Osteocyte (in vitro differentiated cells): ENCODE data around the gene CAPNS1. TPM values are rescaled to one million over a fixed set of nuclear protein-coding genes. Genes with fewer than 3 reads are reported as not detected.

Experiments used
- DNase-seq: peaks from one replicate; pipeline ENCODE4 v3.0.0; 2021; ENCODE audit warnings: mixed read lengths; ENCODE audit not compliant: unreplicated experiment; ENCODE audit errors: extremely low spot score
- H3K27ac Mint-ChIP-seq: one replicate; pipeline ENCODE4 v1.8.0; 2021; ENCODE audit warnings: mild to moderate bottlenecking, mixed read lengths; ENCODE audit not compliant: unreplicated experiment
- H3K27me3 Mint-ChIP-seq: one replicate; pipeline ENCODE4 v1.8.0; 2021; ENCODE audit warnings: mixed read lengths; ENCODE audit not compliant: unreplicated experiment
- H3K36me3 Mint-ChIP-seq: one replicate; pipeline ENCODE4 v1.8.0; 2021; ENCODE audit warnings: mixed read lengths; ENCODE audit not compliant: unreplicated experiment
- H3K4me1 Mint-ChIP-seq: one replicate; pipeline ENCODE4 v1.8.0; 2021; ENCODE audit warnings: mixed read lengths; ENCODE audit not compliant: unreplicated experiment
- H3K4me3 Mint-ChIP-seq: one replicate; pipeline ENCODE4 v1.8.0; 2021; ENCODE audit warnings: mild to moderate bottlenecking, moderate library complexity, mixed read lengths; ENCODE audit not compliant: unreplicated experiment
- H3K9me3 Mint-ChIP-seq: one replicate; pipeline ENCODE4 v1.8.0; 2021; ENCODE audit warnings: mixed read lengths; ENCODE audit not compliant: unreplicated experiment
- total RNA-seq: library from RNA; stranded (reverse); gene quantifications from 2 replicates; pipeline ENCODE4 v1.2.1, GENCODE V29; 2021
- TF ChIP-seq, protein P1 (sequence below): fragments of 200-600 bp; sonication (generic); IDR thresholded peaks from 2 replicates; pipeline ENCODE4 v1.5.0; 2021; ENCODE audit warnings: antibody characterized with exemption, mild to moderate bottlenecking, moderate library complexity

CAPNS1 gene
- total RNA-seq, 1 donor from 2014 or later: 789 TPM

DNA sequence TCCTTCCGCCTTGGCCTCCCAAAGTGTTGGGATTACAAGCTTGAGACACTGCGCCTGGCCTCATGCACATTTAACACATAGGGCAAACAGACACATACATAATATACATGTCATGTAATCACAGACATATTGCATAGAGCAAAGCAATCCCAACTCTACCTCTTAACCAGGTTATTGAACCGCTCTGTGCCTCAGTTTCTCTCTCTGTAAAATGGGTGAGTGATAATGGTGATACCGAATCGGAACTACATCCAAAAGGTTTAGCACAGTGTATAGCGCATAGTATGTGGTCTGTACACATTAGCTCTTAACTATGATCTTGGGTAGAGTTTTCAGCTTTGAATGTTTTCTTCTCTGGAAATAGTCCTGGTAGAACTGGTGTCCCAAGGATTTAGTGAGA, 4.8 kb downstream of the CAPNS1 start:
- Mint-ChIP-seq H3K27ac (no peak overlapping the region), H3K4me3 (no peak overlapping the region), H3K4me1 (peaks cover 10% of the 10 kb centered on the region), H3K36me3 (peaks cover 58% of the 10 kb centered on the region), H3K9me3 (no peaks in the 10 kb centered on the region), H3K27me3 (no peaks in the 10 kb centered on the region)
- no peak for DNase-seq
- TF ChIP-seq, protein P1, sequence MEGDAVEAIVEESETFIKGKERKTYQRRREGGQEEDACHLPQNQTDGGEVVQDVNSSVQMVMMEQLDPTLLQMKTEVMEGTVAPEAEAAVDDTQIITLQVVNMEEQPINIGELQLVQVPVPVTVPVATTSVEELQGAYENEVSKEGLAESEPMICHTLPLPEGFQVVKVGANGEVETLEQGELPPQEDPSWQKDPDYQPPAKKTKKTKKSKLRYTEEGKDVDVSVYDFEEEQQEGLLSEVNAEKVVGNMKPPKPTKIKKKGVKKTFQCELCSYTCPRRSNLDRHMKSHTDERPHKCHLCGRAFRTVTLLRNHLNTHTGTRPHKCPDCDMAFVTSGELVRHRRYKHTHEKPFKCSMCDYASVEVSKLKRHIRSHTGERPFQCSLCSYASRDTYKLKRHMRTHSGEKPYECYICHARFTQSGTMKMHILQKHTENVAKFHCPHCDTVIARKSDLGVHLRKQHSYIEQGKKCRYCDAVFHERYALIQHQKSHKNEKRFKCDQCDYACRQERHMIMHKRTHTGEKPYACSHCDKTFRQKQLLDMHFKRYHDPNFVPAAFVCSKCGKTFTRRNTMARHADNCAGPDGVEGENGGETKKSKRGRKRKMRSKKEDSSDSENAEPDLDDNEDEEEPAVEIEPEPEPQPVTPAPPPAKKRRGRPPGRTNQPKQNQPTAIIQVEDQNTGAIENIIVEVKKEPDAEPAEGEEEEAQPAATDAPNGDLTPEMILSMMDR: no peak

DNA sequence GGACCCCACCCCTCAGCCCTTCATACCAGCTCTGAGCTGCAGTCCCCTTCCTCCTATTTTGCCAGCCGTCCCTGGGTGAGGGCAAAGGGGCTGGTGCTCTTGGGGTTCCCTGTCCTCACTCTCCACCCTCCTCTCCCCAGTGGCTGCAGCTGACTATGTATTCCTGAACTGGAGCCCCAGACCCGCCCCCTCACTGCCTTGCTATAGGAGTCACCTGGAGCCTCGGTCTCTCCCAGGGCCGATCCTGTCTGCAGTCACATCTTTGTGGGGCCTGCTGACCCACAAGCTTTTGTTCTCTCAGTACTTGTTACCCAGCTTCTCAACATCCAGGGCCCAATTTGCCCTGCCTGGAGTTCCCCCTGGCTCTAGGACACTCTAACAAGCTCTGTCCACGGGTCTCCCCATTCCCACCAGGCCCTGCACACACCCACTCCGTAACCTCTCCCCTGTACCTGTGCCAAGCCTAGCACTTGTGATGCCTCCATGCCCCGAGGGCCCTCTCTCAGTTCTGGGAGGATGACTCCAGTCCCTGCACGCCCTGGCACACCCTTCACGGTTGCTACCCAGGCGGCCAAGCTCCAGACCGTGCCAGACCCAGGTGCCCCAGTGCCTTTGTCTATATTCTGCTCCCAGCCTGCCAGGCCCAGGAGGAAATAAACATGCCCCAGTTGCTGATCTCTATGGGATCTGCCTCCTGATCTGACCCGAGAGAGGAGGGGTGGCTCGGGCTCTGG, 10.0 kb downstream of the CAPNS1 start:
- Mint-ChIP-seq H3K4me3 (no peak overlapping the region), H3K36me3 (peaks cover 54% of the 10 kb centered on the region), H3K27ac (no peak overlapping the region)

DNA sequence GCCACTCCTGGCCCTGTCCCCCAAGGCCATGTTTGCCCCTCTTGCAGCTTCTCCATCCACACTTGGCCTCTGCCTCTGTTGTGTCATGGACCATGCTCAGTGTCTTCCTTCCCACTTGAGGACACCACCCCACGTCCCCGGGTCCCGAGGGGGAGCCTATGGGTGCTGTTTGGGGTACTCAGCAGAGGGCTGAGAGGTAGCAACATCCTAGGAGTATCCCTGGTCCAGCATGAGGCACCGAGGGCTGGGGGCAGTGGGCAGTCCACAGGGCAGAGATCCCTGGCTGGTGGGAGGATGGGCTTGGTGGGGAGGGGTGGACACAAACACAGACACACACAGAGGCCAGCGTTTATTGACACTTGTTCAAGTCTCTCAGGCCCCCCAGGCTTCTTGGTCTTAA, 10.7 kb downstream of the CAPNS1 start:
- H3K36me3 Mint-ChIP-seq: peaks cover 48% of the 10 kb centered on the region
- H3K4me1 Mint-ChIP-seq: no peaks in the 10 kb centered on the region
- no peak overlapping the region for H3K4me3 Mint-ChIP-seq
- H3K27ac Mint-ChIP-seq: no peak overlapping the region
- TF ChIP-seq, protein P1: no peak
- no peaks in the 10 kb centered on the region for H3K9me3 Mint-ChIP-seq
- no peaks in the 10 kb centered on the region for H3K27me3 Mint-ChIP-seq
- no peak for DNase-seq

More for the DNA sequence above, 10.0 kb downstream of the CAPNS1 start:
- TF ChIP-seq, protein P1: no peak
- Mint-ChIP-seq H3K27me3 (no peaks in the 10 kb centered on the region), H3K4me1 (no peaks in the 10 kb centered on the region), H3K9me3 (no peaks in the 10 kb centered on the region)
- no peak for DNase-seq

DNA sequence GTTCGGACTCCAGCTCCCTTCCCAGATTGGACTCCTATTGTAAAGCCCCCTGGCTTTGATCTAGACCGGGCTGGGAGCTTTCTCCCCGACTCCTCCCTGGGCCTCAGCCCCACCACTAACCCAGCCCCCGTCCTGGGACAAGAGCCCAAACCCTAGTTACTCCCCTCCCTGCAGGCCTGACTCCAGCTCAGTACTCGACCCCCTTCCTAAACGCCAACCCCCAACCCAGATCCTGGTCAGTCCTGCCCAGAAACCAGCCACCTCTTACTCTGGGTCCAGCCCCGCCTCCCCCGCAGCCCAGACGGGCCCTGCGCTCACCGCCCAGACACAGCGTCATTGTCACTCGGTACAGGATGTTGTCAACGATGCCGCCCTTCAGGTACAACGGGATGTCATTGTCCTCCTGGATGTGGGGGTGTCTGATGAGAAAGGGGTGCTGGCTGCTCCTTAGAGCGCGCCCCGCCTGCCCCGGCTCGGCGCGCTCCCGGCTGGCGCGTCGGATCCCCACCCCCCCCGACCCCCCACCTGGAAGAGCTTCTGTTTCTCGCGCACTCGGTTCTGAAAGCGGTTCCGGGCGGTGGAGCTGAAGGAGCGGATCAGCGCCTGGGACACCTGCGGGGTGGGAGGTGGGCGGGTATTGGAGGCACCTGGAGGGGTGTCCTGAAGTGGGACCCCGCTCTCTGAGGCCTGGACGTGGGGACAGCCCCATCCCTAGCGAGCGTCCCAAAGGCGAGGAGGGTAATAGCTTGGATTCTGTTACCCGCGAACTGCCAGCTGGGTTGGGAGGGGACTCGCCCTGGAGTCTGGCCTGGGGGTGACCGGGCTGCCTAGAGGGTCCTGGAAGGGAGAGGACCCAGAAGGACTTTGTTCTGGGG, 11.5 kb downstream of the CAPNS1 start:
- Mint-ChIP-seq H3K4me1 (no peaks in the 10 kb centered on the region), H3K9me3 (no peaks in the 10 kb centered on the region), H3K27me3 (no peaks in the 10 kb centered on the region), H3K27ac (no peak overlapping the region), H3K4me3 (no peak overlapping the region), H3K36me3 (peaks cover 40% of the 10 kb centered on the region)
- DNase-seq: no peak
- TF ChIP-seq, protein P1: no peak

DNA sequence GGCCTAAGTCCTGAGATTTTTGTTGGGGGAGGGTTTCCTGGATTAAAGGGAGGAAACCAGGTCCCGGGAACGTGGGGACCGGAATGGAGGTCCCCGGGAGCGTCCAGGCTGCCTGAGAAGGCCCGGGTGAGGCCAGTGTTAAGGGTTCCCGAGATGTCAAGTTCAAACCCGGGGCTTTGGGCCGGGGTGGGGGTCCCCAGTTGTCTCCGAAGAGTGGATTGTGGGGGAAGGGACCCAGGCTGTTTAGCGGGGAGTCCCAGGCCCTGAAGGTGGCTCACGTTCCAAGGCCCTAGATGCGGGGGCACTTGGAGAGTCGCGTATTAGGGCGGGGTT, 12.1 kb downstream of the CAPNS1 start:
- TF ChIP-seq, protein P1: no peak
- Mint-ChIP-seq H3K9me3 (no peaks in the 10 kb centered on the region), H3K36me3 (peaks cover 34% of the 10 kb centered on the region), H3K4me3 (no peak overlapping the region), H3K4me1 (no peaks in the 10 kb centered on the region), H3K27me3 (no peaks in the 10 kb centered on the region), H3K27ac (no peak overlapping the region)
- DNase-seq: no peak
